ENCODE measurements around the gene ALKBH2.

The ALKBH2 gene

DNA sequence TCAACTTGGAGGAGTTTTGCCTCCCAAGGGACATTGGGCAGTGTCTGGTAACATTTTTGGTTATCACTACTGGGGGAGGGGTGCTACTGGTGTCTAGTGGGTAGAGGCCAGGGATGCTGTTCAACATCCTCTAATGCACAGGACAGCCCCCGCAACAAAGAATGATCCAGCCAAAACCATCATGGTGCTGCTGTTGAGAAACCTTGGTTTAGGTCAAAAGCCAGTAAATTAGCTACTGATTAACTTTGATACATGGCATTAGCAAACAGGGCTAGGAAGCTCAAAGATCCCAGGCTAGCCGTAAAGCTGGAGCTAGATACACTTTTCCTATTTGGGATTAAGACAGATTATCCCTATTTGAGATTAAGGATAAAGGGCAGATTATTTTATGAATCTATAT, 8.8 kb downstream of the ALKBH2 start:
- Histone ChIP-seq H3K27me3 (no peaks in the 10 kb centered on the region), H3K9me3 (no peaks in the 10 kb centered on the region), H3K4me3 (ENCODE audit: low read depth in 1 of 2, low read length in 1 of 2) (no peak overlapping the region), H3K36me3 (peaks cover 83% of the 10 kb centered on the region), H3K4me1 (ENCODE audit: control insufficient read depth in 1 of 2, insufficient read depth in 1 of 2, low read depth in 1 of 2, low read length in 1 of 2) (no peaks in the 10 kb centered on the region), H3K27ac (no peak overlapping the region)
- no peak for TF ChIP-seq CTCF (IDR thresholded peaks at IDR 0.05)

DNA sequence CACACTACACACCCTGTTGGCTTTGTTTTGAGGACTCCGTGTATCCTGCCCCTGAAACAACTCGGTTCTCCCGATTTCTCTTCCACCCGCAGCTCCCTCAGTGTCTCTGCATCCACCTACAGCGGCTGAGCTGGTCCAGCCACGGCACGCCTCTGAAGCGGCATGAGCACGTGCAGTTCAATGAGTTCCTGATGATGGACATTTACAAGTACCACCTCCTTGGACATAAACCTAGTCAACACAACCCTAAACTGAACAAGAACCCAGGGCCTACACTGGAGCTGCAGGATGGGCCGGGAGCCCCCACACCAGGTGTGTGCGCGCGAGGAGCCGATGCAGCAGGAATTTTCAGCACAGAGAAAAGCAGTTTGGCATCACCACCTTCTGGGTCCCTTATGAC, 10.5 kb downstream of the ALKBH2 start:
- Histone ChIP-seq H3K27me3 (no peaks in the 10 kb centered on the region), H3K4me1 (ENCODE audit: control insufficient read depth in 1 of 2, insufficient read depth in 1 of 2, low read depth in 1 of 2, low read length in 1 of 2) (no peaks in the 10 kb centered on the region), H3K9me3 (no peaks in the 10 kb centered on the region), H3K4me3 (ENCODE audit: low read depth in 1 of 2, low read length in 1 of 2) (no peak overlapping the region), H3K36me3 (peaks cover 69% of the 10 kb centered on the region), H3K27ac (no peak overlapping the region)
- TF ChIP-seq CTCF (IDR thresholded peaks at IDR 0.05): no peak

GRCh38 chr12:109074866-109075265, 18.4 kb downstream of the ALKBH2 start:
- Histone ChIP-seq H3K27ac (no peak overlapping the region), H3K4me3 (ENCODE audit: low read depth in 1 of 2, low read length in 1 of 2) (no peak overlapping the region), H3K4me1 (ENCODE audit: control insufficient read depth in 1 of 2, insufficient read depth in 1 of 2, low read depth in 1 of 2, low read length in 1 of 2) (no peaks in the 10 kb centered on the region), H3K9me3 (no peaks in the 10 kb centered on the region), H3K36me3 (peaks cover 50% of the 10 kb centered on the region), H3K27me3 (no peaks in the 10 kb centered on the region)
- TF ChIP-seq CTCF (IDR thresholded peaks at IDR 0.05): no peak

GRCh38 chr12:109069307-109070271, 23.7 kb downstream of the ALKBH2 start:
- H3K27me3 ChIP-seq: no peaks in the 10 kb centered on the region
- H3K9me3 ChIP-seq: no peaks in the 10 kb centered on the region
- no peak overlapping the region for H3K4me3 ChIP-seq (ENCODE audit: low read depth in 1 of 2, low read length in 1 of 2)
- no peaks in the 10 kb centered on the region for H3K4me1 ChIP-seq (ENCODE audit: control insufficient read depth in 1 of 2, insufficient read depth in 1 of 2, low read depth in 1 of 2, low read length in 1 of 2)
- no peak overlapping the region for H3K27ac ChIP-seq
- no peak for TF ChIP-seq CTCF (IDR thresholded peaks at IDR 0.05)
- peaks cover 75% of the 10 kb centered on the region for H3K36me3 ChIP-seq

DNA sequence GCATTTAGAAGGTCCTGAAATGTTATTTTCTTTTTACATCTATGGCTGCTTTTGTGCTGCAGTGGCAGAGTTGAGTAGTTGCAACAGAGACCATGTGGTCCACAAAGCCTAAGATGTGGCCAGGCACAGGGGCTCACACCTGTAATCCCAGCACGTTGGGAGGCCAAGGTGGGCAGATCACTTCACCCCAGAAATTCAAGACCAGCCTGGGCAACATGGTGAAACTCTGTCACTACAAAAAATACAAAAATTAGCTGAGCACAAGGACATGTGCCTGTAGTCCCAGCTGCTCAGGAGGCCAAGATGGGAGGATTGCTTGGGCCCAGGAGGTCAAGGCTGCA, 27.4 kb downstream of the ALKBH2 start:
- no peak for TF ChIP-seq CTCF (IDR thresholded peaks at IDR 0.05)
- Histone ChIP-seq H3K4me1 (ENCODE audit: control insufficient read depth in 1 of 2, insufficient read depth in 1 of 2, low read depth in 1 of 2, low read length in 1 of 2) (no peaks in the 10 kb centered on the region), H3K4me3 (ENCODE audit: low read depth in 1 of 2, low read length in 1 of 2) (no peak overlapping the region), H3K27ac (no peak overlapping the region), H3K9me3 (no peaks in the 10 kb centered on the region), H3K27me3 (no peaks in the 10 kb centered on the region), H3K36me3 (peaks cover 40% of the 10 kb centered on the region)

All from neutrophil (primary cell).